ENCODE results near the gene RAD51B.
"Not testable (repeated sequence)": the region's sequence is repeated elsewhere in the genome, so short reads cannot be mapped to it uniquely, and the experiment has no call there.

The RAD51B gene

DNA sequence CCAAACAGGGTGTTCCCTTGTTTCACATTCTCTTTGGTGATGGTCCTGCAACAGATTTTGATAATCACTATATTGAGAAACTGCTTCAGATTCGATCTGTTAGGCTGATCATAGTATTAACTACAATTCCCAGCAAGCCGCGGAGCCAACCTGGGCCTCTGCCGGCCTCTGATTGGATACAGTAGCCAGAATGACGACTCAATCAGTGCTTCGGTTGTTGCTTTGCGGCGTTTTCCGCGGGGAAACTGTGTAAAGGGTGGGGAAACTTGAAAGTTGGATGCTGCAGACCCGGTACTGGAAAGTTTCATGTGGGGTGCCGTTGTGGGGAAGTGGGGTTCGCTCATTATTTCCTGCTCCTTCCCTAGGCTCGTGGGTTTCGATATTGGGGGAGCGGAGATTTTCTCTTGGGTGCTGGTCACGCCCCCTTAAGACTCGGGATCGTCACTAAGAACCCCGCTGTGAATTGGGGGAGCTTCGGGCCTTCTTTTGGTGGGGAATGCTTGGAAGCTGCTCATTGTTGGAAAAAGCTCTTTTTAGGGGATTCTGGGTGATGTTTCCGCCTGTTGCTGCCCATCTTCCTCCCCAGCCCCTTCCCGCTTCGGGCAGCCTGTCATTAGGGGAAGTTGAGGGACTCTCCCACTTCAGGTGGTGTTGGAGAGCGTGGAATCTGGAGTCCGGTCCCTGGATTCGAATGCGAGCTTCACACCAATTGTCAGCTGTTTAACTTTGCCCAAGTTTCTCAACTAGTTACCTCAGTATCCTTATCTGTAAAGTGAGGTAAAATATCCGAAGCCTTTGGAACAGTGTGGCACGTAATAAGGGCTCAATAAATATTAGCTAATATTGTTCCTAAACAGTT, at the start of gene RAD51B:
Gene RAD51B, plus strand, starts transcription at position 217 of the 859 bp plus-strand sequence.
- peak; percentile 92 to 95 (median 93) for DNase-seq

DNA sequence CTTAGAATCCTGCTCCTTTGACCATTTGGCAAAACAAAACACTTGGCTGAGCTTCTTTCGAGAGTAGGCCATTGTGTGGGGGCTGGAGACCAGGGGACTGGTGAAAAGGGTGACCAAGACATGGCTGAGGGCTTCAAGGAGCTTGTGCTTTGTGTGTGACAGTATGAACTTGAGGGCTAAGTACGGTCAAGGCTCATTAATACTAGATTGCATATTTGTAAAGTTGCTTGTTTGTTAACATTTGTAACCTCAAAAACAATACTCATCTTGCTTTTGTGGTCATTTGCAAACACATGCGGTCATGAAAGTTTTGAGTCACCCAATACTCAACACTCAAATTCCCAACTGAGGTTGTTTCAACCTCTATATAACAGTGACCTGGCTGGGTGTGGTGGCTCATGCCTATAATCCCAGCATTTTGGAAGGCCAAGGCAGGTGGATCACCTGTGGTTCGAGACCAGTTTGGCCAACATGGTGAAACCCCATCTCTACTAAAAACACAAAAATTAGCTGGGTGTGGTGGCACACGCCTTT, 45.7 kb upstream of the RAD51B start:
- DNase-seq = no peak

DNA sequence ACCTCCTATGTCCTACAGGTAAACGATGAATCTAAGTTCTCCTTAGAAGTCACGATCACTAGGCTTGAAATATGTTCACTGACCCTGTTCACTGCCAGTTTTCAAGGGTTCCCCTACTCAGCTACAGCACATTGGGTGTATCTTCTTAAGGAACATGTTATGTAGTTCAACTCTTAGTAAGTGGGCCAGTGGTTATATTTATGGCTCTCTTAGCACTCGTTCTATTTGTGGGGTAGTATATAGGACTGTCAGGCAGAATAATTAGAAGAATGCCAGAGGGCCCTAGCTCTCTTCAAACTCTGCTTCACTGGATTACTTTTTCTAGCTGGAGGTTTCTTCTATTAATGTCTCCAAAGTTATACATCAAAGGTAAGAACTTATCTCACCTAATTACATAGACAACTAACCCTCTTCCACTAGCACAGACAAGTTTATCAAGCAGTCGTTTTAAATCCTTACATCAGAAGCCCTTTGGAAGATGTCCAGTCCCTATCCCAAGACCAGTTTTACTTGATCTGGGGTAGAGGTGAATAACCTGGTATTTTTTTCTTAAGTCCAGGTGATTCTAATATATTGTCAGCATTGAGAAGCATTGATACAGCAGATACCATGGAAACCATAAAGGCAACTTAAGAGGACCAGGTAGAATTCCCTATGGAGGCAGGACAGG, 42.8 kb upstream of the RAD51B start:
- DNase-seq = no peak

DNA sequence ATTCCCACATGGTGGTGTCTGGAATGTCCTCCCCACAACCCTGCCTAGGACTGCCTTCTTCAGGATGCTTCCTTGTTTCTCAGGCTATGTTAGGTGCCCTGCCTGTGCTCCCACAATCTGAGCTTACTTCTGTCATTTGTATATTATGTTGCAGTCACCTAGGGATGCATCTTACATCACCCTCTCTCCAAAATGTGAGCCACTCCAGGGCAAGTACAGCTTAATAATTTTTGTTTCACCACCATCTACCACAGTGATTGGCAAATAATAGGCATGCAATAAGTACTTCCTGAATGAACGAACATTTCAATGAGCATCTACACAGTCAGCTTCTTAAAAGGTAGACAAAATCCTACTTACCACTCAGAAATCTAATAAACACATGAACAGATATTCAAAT, 40.8 kb upstream of the RAD51B start:
- no peak for DNase-seq

DNA sequence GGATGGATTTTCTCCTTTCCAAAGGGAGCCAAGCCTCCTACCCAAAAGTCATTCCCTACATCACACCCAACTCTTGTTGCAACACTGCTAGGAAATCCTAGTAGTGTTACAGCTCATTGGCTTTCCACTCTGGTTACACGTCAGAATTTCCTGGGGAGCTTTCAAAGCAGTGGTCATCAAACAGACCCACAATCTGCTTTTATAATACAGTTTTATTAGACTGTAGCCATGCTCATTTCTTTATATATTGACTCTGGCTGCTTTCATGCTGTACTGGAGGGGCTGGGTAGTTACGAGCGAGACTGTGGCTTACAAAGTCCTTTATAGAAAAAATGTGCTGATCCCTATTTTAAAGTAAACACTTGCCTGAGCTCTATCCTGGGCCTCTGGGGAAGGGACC, 37.5 kb upstream of the RAD51B start:
- DNase-seq = no peak

DNA sequence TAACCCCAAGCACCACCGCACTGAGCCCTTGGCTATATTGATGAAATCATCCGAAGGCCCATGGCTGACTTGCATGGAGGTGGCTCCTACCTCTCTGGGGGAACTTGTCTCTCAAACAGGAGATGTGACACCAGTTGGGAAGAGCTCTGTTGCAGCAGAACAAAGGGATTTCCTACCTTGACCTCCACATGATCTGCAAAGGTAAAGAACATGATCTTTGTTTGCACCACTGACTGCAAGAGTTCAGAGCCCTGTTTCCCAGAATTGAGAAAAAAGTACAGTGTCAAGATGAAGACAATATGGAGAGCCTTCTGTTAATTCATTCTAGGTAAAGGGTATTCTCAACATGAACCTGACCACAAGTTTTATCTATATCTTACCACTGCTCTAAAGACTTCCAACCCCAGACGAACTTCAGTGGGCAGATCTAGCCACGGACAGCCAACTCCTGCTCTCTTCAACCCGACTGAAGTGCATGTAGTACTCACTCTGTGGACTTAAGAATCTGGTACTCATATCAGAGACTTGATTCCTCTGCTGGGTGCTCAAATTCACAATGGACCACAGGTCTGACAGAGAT, 35.2 kb upstream of the RAD51B start:
- DNase-seq = no peak

DNA sequence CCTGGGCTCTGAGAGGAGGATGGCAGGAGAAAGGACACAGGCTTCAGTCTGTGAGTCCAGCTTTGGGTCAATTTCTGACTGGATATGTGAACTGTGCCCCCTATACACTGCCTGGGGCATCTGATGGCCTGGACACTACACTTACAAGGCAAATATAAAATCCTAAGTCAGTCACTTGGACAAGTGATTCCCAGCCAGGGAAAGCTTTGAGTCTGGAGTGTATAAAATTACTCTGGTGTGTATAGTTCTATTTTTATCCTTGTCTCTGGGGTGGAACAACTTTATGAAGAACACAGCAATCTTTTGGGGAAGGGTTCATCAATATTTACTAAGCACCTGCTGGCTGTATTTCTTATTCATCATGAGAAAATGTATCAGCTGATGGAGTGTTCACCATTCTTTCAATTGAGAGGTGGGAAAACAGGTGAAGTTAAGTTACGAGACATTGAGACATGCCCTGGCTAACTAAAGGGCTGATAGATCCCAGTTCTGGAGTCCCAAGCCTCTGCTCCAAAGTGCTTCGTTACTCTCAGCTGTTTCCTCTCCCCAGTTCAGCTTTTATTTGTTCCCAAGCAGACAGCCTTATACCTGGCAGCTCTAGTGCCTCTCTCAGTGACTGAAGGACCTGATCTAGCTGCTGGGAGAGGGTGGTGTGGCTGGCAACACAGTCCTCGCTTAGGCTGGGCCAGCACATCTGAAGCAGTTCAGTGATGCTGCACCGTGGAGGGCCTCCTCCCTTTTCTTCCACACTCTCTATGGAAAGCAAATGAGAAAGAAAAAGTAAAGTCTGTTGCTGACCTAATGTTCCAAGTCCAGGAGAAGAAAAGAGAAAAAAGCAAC, 34.1 kb upstream of the RAD51B start:
- DNase-seq = no peak

DNA sequence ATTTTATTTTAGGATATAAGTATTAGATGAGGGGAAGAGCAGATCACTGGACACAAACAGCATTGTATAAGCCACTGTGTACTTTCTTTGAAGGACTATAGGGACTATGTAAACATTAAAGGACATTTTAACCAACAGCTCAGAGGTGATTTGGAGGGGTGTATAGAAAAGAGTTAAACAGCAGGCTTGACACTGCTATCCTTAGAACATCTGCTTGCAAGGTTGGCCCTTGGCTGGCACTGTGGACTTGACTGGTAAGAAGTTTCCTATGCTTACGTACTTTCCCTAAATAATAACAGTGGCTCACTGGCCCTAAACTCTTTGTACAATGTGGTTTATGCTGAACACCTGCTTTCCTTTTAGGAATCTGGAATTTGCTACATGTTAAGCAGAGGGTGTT, 31.9 kb upstream of the RAD51B start:
- DNase-seq = no peak

DNA sequence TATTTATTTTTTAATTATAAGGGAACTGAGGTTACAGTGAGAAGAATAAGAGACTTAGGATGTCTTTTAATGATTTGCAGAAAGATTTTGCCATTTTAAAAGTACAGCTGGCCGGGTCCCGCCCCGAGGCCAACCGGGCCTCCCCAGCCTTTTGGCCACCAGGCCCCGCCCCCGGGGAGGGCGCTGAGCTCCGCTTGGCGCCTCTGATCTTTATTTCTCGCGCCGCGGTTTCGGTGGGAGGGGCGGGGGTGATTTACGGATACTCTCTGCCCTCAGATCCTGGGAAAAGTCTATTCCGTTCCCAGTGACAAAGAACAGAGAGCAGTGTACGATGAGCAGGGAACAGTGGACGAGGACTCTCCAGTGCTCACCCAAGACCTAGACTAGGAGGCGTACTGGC, 20.8 kb upstream of the RAD51B start:
- no peak for DNase-seq

DNA sequence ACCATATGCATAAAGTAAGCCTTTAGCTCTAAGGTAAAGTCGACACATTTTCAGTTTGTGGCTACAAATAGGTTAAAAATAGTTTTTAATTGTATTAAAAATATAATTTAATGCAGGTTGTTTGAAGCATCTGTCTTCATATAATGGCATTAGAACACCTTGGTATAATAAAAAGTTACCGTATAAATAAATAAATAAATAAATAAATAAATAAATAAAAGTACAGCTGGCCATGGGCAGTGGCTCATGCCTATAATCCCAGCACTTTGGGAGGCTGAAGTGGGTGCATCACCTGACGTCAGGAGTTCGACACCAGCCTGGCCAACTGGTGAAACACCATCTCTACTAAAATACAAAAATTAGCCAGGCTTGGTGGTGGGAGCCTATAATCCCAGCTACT, 18.8 kb upstream of the RAD51B start:
- DNase-seq = no peak

DNA sequence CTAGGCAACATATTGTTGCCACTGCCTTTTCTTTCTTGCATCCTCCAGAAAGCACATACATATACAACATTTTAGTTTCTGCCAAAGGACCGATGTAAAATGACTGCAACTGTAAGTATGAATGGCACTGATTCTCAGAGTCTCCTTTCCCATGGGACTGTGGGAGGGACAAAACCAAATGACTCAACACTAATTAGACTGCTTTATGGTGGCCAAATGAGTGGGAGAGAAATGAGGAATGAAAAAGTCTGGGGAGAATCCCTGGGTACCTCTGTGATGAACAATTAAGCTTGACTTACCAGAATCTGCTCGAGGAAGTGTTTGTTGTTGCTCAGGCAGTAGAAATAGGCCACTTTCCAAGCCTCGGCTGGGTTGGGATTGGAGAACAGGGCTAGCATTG, 13.3 kb upstream of the RAD51B start:
- peak in 2 of 3 donors; percentile 18 to 61 for DNase-seq

DNA sequence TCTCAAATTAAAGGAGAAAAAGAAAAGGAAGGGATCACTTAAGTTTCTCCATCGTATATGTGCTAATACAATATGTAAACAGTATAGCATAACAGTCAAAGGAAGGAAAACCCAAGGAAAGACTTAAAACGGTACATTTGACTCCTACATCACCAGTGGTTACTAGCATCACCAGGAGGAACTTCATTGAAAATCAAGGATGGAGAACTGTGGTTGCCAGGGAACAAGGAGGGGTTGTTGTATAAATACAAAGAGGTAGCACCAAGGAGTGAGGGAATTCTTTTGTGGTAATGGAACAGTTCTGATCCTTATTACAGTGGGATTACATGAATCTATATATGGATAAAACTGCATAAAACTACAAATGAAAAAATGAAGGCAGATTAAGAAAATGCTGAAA, 4.8 kb upstream of the RAD51B start:
- peak in 1 of 3 donors; percentile 36 for DNase-seq

DNA sequence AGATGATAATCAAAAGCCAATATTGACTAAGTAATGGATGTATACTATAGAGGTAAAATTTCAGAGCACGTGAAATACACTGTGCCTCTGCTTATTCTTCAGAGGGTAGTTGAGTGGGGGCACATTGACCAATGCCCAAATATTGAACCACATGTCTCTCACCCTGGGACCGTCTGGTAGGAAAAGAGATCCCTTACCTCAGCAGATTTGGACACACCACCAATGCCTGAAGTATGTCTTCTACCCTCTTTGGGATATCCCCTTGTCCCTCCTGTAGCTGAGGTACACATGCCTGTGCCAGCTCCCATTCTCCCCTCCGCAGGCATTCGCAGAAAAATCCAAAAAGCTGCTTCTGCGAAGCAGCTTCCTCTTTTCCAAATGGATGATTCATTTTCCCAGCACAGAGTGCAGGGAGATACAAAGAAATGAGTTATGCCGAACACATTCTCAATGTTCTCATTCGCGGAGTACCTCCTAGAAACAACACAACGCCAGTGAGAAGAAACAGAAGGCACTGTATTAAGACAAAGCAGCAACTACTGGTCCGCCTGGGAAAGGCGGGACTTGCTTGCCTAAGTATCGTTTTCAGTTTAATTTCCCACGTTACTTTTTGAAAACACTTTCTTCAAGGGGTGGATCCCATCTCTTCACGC, 3.9 kb upstream of the RAD51B start:
- DNase-seq = peak; percentile 71 to 90 (median 73)

DNA sequence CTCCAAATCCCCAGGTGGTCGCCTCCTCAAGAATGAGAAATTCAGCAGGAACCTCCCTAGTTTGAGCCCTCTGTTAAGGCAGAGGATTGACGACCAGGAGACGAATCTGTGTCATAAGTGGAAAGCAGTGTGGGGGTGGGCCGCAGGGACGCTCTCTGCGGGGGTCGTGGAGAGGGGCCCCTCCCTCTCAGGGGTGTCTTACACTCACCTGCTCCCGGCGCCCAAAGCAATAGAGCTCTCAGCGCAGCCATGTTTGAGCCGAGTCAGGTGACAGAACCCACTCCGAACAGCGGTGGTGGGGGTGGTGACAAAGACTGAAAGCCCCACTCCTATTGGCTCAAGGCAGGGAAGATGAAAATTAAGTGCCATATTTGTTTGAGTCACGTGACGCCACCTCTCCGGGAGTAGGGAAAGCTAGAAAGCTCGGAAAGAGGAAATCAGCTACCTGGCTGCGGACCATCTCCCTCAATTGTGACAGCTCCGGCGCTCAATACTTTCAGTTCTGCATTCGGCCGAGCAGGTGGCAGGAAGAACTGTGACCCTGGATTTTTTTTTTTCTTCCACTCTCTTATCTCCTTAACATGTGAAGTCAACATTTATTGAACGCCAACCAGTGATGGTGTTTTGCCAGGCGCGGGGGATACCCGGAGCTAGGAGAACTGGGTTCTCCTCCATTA, 3.1 kb upstream of the RAD51B start, which contains the start of gene ZFYVE26:
Gene ZFYVE26, minus strand, starts transcription at position 265 of the 677 bp plus-strand sequence. CDS start 627 bp downstream, outside the sequence.
- peak; percentile 94 to 96 (median 94) for DNase-seq

DNA sequence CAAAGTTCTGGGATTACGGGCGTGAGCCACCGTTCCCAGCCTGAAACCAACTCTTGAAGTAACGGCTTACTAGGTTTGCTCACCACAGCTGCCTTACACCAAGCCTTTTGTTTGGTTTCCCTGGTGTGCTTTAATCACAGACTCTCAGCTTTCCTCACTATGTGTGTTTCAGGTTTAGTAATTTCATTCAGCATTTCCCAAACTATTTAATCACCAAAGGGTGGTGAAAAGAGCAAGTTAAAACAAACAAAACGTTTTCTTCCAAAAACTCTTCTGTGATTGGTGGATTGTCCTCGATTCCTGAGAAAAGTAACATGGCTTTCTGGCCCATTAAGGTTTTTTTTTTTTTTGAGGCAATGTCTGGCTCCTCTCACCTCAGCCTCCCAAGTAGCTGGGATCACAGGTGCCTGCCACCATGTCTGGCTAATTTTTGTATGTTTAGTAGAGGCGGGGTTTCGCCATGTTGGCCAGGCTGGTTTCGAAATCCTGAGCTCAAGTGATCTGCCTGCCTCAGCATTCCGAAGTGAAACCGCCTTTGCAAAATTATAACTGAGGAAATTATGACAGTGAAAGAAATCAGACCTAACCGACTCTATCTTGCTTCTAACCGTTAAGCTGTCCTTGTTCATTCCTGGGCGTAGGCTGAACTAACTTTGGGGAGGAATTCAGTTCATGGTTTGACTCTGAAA, 1.7 kb upstream of the RAD51B start:
- peak; percentile 46 to 62 (median 59) for DNase-seq

DNA sequence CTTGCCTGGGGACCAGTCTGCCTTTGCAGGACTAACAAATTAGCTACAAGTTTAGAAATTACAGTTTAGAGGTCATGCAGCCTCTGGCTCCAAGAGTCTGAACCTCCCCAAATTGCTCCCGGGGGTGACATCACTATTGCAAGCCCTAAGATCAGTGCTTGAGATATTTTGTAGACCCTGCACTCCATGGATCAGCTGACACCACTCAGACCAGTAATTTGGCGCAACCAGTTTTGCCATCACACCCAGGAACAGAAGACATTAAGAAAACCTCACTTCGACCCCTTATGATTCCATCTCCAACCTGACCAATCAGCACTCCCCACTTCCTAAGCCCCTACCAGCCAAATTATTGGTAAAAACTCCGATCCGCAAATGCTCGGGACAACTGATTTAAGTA, 1.1 kb upstream of the RAD51B start:
- DNase-seq = not testable (repeated sequence)

DNA sequence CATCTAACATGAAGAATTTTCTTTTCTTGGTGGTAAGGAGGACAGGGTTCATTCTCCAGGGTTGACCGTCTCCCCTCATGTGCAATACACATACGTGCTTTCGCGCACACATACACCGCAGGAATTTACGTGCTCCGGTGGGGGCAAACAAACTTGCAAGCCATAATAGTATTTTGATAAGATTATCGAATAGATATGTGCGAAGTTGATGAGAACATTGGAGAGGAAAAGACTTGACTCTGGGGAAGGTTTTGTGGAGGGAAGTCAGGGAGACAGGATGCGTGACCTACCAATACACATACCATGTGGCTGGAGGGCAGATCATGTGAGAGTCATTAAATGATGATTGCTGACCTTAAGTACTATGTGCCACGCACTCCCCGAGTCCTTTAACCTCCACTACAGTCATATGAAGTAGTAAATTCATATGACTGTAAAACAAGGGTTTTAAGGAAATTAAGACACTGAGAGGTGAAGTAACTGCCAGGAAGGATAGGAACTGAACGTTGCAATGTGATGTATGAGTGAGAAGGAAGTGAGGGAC, 921 bp downstream of the RAD51B start:
- peak; percentile 64 to 87 (median 66) for DNase-seq

DNA sequence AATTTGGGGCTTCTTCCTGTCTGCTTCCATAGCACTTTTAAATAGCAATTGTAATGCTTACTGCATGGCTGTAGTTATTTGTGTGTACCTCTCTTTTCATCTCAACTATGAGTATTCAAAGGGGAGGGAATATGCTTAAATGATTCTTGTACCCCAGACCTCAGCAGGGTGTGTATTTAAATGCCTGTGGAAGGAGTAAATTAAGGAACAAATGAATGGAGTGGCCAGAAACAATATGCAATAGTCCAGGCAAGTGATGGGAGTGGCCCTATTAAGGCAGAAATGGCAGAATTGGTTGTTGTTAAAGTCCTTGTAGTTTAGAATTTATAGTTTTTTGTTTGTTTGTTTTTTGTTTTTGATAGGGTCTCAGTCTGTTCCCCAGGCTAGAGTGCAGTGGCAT, 1.5 kb downstream of the RAD51B start:
- no peak for DNase-seq

DNA sequence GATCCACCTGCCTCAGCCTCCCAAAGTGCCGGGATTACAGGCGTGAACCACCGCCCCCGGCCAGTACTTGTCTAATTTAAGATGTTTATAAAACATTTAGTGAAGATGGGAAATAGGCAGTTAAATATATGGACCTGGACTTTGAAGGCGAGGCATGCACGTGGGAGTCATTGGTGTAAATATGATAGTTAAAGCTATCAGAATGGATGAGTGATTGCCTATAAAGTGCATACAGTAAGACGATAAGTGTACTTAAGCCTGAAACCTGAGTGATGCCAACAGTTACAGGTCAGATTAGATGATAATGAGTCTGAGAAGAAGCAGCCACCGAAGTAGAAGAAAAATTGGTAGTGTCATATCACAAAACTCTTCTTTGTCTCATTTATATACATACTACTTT, 11.5 kb downstream of the RAD51B start:
- no peak for DNase-seq

DNA sequence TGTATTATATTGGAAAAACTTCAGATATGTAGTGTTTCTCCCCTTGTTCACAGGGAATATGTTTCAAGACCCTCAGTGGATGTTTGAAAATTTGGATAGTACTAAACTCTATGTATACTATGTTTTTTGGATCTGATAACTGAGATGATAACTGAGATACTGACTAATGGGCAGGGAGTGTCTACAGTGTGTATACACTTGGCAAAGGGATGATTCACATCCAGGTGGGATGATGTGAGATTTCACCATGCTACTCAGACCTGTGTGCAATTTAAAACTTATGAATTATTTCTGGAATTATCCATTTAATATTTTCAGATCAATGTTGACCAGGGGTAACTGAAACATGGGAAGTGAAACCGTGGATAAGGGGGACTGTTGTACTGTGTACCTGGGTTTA, 13.8 kb downstream of the RAD51B start:
- DNase-seq = no peak

All from suppressor macrophage treated with lipopolysaccharide for 1 hour (primary cell).